HUES48 (cell line): ENCODE data around the gene HCN1.
A peak's percentile ranks its signal among the peaks of the same experiment; 100 is the strongest.
"Not testable (repeated sequence)": the region's sequence is repeated elsewhere in the genome, so short reads cannot be mapped to it uniquely, and the experiment has no call there.

ENCODE experiments used
- H3K27ac ChIP-seq: one replicate; pipeline ENCODE4 v1.7.0; 2013; ENCODE audit warnings: low read depth, low read length, inconsistent platforms
- H3K27me3 ChIP-seq: 2 replicates; pipeline ENCODE4 v1.6.1; 2013; ENCODE audit warnings: mild to moderate bottlenecking, low read length; ENCODE audit not compliant: control insufficient read depth, insufficient read depth
- H3K36me3 ChIP-seq: 2 replicates; pipeline ENCODE4 v1.6.1; 2013; ENCODE audit warnings: low read length; ENCODE audit not compliant: control insufficient read depth, insufficient read depth
- H3K4me1 ChIP-seq: 2 replicates; pipeline ENCODE4 v1.6.1; 2013; ENCODE audit warnings: mild to moderate bottlenecking, low read length; ENCODE audit not compliant: control insufficient read depth, insufficient read depth
- H3K4me3 ChIP-seq: 2 replicates; pipeline ENCODE4 v1.5.1; 2013; ENCODE audit warnings: mild to moderate bottlenecking, low read depth, low read length
- H3K9ac ChIP-seq: 2 replicates; pipeline ENCODE4 v1.6.1; 2013; ENCODE audit warnings: mild to moderate bottlenecking, low read depth, low read length, moderate library complexity
- H3K9me3 ChIP-seq: 2 replicates; pipeline ENCODE4 v1.6.1; 2013; ENCODE audit warnings: low read length; ENCODE audit not compliant: control insufficient read depth, insufficient read depth

Gene HCN1

DNA sequence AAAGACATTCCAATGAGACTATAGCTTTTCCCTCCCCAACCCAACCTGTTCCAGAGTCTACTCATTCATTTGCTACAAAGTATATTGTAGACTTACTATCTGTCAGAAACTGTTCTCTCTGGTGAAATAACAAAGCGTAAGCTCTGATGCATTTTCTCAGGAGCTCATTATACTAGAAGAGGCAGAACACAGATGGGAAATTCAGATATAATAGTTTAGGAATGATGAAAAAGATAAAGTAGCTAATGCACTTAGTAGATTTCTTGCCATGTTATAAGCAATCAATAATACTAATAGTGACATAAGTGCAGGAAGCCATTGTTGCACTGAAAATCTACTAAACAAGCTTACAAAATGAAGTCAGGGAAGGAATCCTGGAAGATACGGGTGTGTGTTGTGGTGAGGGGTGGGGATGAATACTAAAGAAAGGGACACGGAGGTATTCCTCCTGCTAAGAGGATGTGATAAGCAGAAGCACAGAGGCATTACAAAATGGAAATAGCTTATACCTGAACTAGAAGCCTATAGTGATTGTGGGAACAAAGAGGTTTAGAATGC is 78.2 kb downstream of the HCN1 start:
- H3K36me3 ChIP-seq = no peaks in the 10 kb centered on the region
- no peaks in the 10 kb centered on the region for H3K9me3 ChIP-seq
- H3K4me1 ChIP-seq = peaks cover 25% of the 10 kb centered on the region
- no peak overlapping the region for H3K27ac ChIP-seq
- H3K4me3 ChIP-seq = no peak overlapping the region
- no peaks in the 10 kb centered on the region for H3K27me3 ChIP-seq
- no peak overlapping the region for H3K9ac ChIP-seq

DNA sequence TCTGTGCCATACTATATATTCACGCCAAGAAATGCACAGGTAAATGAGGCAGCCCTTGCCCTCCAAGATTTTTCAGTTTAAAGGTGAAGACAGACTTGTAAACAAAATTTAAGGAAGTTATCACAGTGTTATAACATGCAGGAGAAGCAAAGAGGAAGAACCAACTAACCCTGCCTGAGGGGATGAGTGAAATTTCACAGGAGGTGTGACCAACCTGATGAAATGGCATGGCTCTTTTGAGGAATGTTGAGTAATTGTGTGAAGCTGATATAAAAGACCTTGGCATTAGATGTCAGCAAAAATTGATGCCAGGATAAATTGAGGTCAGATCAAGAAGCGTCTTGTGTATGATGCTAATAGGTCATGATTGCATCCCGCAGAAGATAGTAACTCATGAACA is 86.5 kb downstream of the HCN1 start:
- peaks cover 8% of the 10 kb centered on the region for H3K4me1 ChIP-seq
- no peak overlapping the region for H3K27ac ChIP-seq
- H3K9me3 ChIP-seq = no peaks in the 10 kb centered on the region
- H3K9ac ChIP-seq = no peak overlapping the region
- H3K4me3 ChIP-seq = no peak overlapping the region
- H3K36me3 ChIP-seq = no peaks in the 10 kb centered on the region
- H3K27me3 ChIP-seq = no peaks in the 10 kb centered on the region

- Histone ChIP-seq H3K4me1 (no peaks in the 10 kb centered on the region), H3K27me3 (no peaks in the 10 kb centered on the region), H3K9ac (no peak overlapping the region), H3K4me3 (no peak overlapping the region), H3K36me3 (no peaks in the 10 kb centered on the region), H3K9me3 (no peaks in the 10 kb centered on the region), H3K27ac (no peak overlapping the region)
Measured at GRCh38 chr5:45604092-45604491, 92.1 kb downstream of the HCN1 start.

GRCh38 chr5:45601424-45601823 is 94.8 kb downstream of the HCN1 start:
- H3K4me1 ChIP-seq = 0 out of 2 replicates have a peak, but pooled peaks cover 3% of the 10 kb centered on the region

DNA sequence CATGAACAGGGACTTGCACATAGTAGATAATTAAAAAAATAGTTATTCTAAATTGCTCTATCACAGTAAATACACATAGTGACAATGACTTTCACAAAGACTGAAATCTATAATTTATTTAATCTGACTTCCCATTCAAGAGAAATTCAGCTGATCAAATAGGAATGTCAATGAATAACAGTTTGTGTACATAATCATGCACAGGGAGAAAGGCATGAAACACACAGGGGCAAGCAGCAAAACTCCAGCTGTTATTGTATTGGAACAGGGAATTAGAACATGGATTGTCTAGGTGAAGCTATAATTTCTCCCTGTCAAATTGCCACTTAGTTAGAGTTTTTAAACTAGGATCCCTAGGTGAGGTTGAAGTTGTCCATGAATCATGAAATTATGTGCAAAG is 99.9 kb downstream of the HCN1 start:
- Histone ChIP-seq H3K4me1 (0 out of 2 replicates have a peak, but pooled peaks cover 3% of the 10 kb centered on the region), H3K9me3 (no peaks in the 10 kb centered on the region), H3K36me3 (no peaks in the 10 kb centered on the region), H3K4me3 (no peak overlapping the region), H3K27me3 (no peaks in the 10 kb centered on the region), H3K27ac (no peak overlapping the region), H3K9ac (no peak overlapping the region)

More at GRCh38 chr5:45601424-45601823, 94.8 kb downstream of the HCN1 start:
- H3K36me3 ChIP-seq = no peaks in the 10 kb centered on the region
- no peaks in the 10 kb centered on the region for H3K9me3 ChIP-seq
- no peaks in the 10 kb centered on the region for H3K27me3 ChIP-seq
- H3K4me3 ChIP-seq = no peak overlapping the region
- no peak overlapping the region for H3K9ac ChIP-seq
- H3K27ac ChIP-seq = no peak overlapping the region

DNA sequence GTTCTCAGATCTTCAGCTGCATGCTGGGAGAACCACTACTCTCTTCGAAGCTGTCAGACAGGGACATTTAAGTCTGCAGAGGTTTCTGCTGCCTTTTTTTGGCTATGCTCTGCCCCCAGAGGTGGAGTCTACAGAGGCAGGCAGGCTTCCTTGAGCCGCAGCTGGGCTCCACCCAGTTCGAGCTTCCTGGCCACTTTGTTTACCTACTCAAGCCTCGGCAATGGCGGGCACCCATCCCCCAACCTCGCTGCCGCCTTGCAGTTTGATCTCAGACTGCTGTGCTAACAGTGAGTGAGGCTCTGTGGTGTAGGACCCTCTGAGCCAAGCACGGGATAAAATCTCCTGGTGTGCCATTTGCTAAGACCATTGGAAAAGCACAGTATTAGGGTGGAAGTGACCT is 110.2 kb downstream of the HCN1 start:
- H3K9ac ChIP-seq, H3K27me3 ChIP-seq, H3K4me3 ChIP-seq, H3K36me3 ChIP-seq, H3K9me3 ChIP-seq, H3K4me1 ChIP-seq, H3K27ac ChIP-seq: not testable (repeated sequence)

GRCh38 chr5:45578270-45578669 is 117.9 kb downstream of the HCN1 start:
- H3K9ac ChIP-seq = no peak overlapping the region
- H3K4me3 ChIP-seq = no peak overlapping the region

DNA sequence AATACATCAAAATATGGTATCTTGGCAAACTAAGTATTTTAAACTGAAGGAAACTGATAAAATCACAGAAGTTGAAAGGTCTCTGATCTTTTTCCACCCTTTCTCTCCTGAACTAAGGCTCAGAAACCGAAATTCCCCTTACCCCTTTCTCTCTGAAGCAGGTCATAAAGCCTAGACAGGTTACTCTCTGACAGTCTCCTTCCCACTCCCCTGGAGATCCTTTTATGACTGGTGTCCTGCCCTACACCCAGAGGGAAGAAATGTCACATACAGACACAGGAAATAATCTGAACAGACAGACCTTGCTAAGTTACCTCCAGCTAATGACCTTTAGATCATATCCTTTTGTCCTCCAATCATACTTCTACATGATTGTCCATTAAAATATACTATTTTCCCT is 127.4 kb downstream of the HCN1 start:
- no peak overlapping the region for H3K9ac ChIP-seq
- H3K4me1 ChIP-seq = peaks cover 36% of the 10 kb centered on the region
- no peaks in the 10 kb centered on the region for H3K27me3 ChIP-seq
- H3K9me3 ChIP-seq = no peaks in the 10 kb centered on the region
- peak overlapping the region; percentile 26 for H3K27ac ChIP-seq
- no peaks in the 10 kb centered on the region for H3K36me3 ChIP-seq
- no peak overlapping the region for H3K4me3 ChIP-seq

More at GRCh38 chr5:45578270-45578669, 117.9 kb downstream of the HCN1 start:
- no peaks in the 10 kb centered on the region for H3K27me3 ChIP-seq
- H3K27ac ChIP-seq = no peak overlapping the region
- H3K4me1 ChIP-seq = no peaks in the 10 kb centered on the region
- H3K36me3 ChIP-seq = no peaks in the 10 kb centered on the region
- H3K9me3 ChIP-seq = no peaks in the 10 kb centered on the region

DNA sequence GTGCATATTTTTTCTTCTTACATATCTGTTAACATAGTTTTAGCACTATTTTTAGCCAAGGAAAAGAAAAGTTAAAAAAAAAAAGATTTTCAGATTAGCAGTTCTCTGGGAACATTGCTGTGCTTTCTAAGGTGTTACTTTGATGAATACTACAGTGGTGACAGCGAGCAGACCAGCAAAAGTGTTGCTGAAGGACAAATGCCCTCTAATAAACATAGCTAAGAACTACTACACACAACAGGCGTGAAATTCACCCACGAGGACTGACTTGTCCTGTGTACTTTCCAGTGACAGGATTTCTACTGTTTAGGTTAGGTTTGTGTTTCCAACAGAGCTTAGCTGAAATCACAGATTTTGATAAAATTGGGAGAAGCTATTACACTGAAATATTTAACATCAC is 153.8 kb downstream of the HCN1 start:
- Histone ChIP-seq H3K36me3 (no peaks in the 10 kb centered on the region), H3K27me3 (no peaks in the 10 kb centered on the region), H3K4me3 (no peak overlapping the region), H3K27ac (no peak overlapping the region), H3K9me3 (no peaks in the 10 kb centered on the region), H3K4me1 (no peaks in the 10 kb centered on the region), H3K9ac (no peak overlapping the region)

DNA sequence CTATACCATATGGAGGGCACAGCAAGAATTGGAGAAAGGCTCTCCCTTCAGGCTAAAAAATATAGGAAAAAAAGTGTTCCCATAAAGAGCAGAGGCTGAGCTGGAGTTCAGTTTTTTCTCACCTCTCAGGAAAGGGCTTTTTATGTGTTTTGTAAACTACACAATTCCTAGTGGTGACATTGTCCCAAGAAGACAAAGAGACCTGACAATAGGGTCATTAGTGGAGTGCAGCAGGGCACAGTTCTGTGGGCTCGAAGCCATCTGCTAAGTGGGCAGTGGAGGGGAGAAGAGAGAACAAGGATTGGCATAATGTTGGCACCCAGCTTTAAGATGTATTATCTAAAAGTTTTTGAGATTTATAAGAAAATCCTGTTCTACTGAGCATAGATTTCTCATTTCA is 162.5 kb downstream of the HCN1 start:
- no peaks in the 10 kb centered on the region for H3K36me3 ChIP-seq

DNA sequence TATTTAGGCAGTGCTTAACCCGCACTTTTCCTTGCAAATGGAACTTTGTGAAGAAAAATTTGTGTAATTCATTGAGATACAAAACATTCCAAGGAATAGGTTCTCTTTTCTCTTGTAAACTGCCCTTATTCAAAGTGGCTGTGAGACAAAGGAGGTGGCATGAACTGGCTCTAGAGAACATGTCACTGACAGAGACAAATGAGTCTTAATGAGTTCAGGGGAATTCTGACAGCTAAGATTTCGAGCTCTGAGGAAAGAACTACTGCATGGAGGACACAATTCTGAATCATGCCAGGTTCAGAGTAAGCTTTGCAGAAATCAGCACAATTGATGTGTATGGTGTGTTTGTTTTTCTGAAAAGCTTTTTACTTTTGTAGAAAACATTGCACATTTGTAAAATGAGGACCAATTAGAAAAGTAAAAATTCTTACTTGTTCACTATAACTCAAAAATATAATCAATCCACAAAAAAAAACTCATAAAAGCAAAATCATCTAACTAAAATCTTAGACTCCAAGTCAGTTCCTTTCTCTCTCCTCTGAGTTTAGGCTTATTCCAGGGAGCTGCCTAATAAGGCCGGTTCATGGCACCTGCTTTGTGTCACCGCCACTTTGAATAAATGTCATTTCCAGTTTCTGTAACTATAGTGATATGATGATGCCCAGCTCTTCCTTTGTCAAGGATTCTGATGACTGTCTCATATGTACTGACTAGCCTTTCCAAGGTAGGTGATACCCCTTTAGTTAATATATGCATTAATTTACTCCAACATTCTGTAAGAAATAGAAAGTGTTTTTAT is 163.2 kb downstream of the HCN1 start:
- no peaks in the 10 kb centered on the region for H3K27me3 ChIP-seq
- H3K36me3 ChIP-seq = no peaks in the 10 kb centered on the region
- H3K4me1 ChIP-seq = peaks cover 26% of the 10 kb centered on the region
- no peak overlapping the region; the same call in 1 of the 2 replicates for H3K9ac ChIP-seq
- H3K4me3 ChIP-seq = peak overlapping the region; percentile 17; the same call in 1 of the 2 replicates
- H3K27ac ChIP-seq = peak overlapping the region; percentile 20
- H3K9me3 ChIP-seq = no peaks in the 10 kb centered on the region

More for the DNA sequence above, 162.5 kb downstream of the HCN1 start:
- H3K27me3 ChIP-seq = no peaks in the 10 kb centered on the region
- no peaks in the 10 kb centered on the region for H3K9me3 ChIP-seq
- H3K4me1 ChIP-seq = peaks cover 26% of the 10 kb centered on the region
- H3K9ac ChIP-seq = no peak overlapping the region
- H3K27ac ChIP-seq = peak overlapping the region; percentile 20
- no peak overlapping the region for H3K4me3 ChIP-seq
